GM23338 (cell line): Measurements from ENCODE around the gene SUPT3H. TPM values are rescaled to one million over a fixed set of nuclear protein-coding genes. Genes with fewer than 3 reads are reported as not detected.

Source experiments
- ATAC-seq: fragments of 200-7000 bp; cut with Tn5 transposase; 3 replicates; pipeline ENCODE4 v1.9.1; 2020
- DNase-seq: peaks from one replicate; pipeline ENCODE4 v3.0.0-alpha.2; 2015; ENCODE audit warnings: low spot score
- H2AFZ ChIP-seq: fragments of 200-600 bp; sonication (generic); 2 replicates; pipeline ENCODE4 v1.8.0; 2016; ENCODE audit warnings: antibody characterized with exemption, mild to moderate bottlenecking, moderate library complexity
- H3F3A ChIP-seq: fragments of 200-600 bp; sonication (generic); replicated peaks from 2 replicates; pipeline ENCODE4 v1.8.0; 2017; ENCODE audit warnings: antibody characterized with exemption, mixed run types, low read depth
- H3K27ac ChIP-seq: fragments of 200-600 bp; sonication (generic); 2 replicates; pipeline ENCODE4 v1.6.1; 2016; ENCODE audit warnings: low read depth
- H3K27me3 ChIP-seq: fragments of 200-600 bp; sonication (generic); 2 replicates; pipeline ENCODE4 v1.8.0; 2016; ENCODE audit warnings: mild to moderate bottlenecking, mixed run types, moderate library complexity; ENCODE audit not compliant: insufficient read depth
- H3K36me3 ChIP-seq: fragments of 200-600 bp; sonication (generic); 2 replicates; pipeline ENCODE4 v1.8.0; 2016; ENCODE audit warnings: mild to moderate bottlenecking; ENCODE audit not compliant: insufficient read depth
- H3K4me1 ChIP-seq: fragments of 200-600 bp; sonication (generic); 2 replicates; pipeline ENCODE4 v1.8.0; 2016; ENCODE audit warnings: mild to moderate bottlenecking, moderate library complexity; ENCODE audit not compliant: insufficient read depth
- H3K4me2 ChIP-seq: fragments of 200-600 bp; sonication (generic); 2 replicates; pipeline ENCODE4 v1.7.1; 2017; ENCODE audit warnings: mixed run types
- H3K4me3 ChIP-seq: fragments of 200-600 bp; sonication (generic); 2 replicates; pipeline ENCODE4 v1.6.1; 2016; ENCODE audit warnings: mixed run types
- H3K79me2 ChIP-seq: fragments of 200-600 bp; sonication (generic); replicated peaks from 2 replicates; pipeline ENCODE4 v1.8.0; 2017; ENCODE audit warnings: mild to moderate bottlenecking; ENCODE audit not compliant: insufficient read depth
- H3K9me2 ChIP-seq: fragments of 200-600 bp; sonication (generic); 2 replicates; pipeline ENCODE4 v1.8.0; 2017; ENCODE audit not compliant: insufficient read depth
- H4K20me1 ChIP-seq: fragments of 200-600 bp; sonication (generic); replicated peaks from 2 replicates; pipeline ENCODE4 v1.8.0; 2017; ENCODE audit warnings: mild to moderate bottlenecking; ENCODE audit not compliant: insufficient read depth
- H3K27ac Mint-ChIP-seq: 2 replicates; pipeline ENCODE4 v1.8.0; 2020; ENCODE audit warnings: inconsistent platforms, mild to moderate bottlenecking, moderate library complexity, mixed read lengths
- H3K27me3 Mint-ChIP-seq: 3 replicates; pipeline ENCODE4 v1.8.0; 2022; ENCODE audit warnings: low read depth, mild to moderate bottlenecking, moderate library complexity, mixed read lengths, inconsistent platforms; ENCODE audit not compliant: insufficient read depth, poor library complexity
- H3K36me3 Mint-ChIP-seq: 3 replicates; pipeline ENCODE4 v1.8.0; 2021; ENCODE audit warnings: low read depth, mild to moderate bottlenecking, inconsistent platforms, moderate library complexity, mixed read lengths
- H3K4me1 Mint-ChIP-seq: 3 replicates; pipeline ENCODE4 v1.8.0; 2020; ENCODE audit warnings: mild to moderate bottlenecking, inconsistent platforms, mixed read lengths
- H3K4me3 Mint-ChIP-seq: 3 replicates; pipeline ENCODE4 v1.8.0; 2021; ENCODE audit warnings: moderate library complexity, mild to moderate bottlenecking, inconsistent platforms, mixed read lengths
- H3K9me3 Mint-ChIP-seq: 3 replicates; pipeline ENCODE4 v1.8.0; 2020; ENCODE audit warnings: moderate library complexity, mild to moderate bottlenecking, inconsistent platforms, mixed read lengths
- ETS1 ChIP-seq: IDR thresholded peaks from 2 replicates; pipeline ENCODE4 v1.6.1; 2016; ENCODE audit warnings: antibody characterized with exemption
- EZH2 ChIP-seq: fragments of 200-600 bp; sonication (generic); IDR thresholded peaks from one replicate; pipeline ENCODE4 v1.8.0; 2017; ENCODE audit warnings: antibody characterized with exemption, mild to moderate bottlenecking, low read depth; ENCODE audit not compliant: unreplicated experiment
- EZH2phosphoT487 ChIP-seq: fragments of 200-600 bp; sonication (generic); IDR thresholded peaks from one replicate; pipeline ENCODE4 v1.8.1; 2018; ENCODE audit warnings: antibody characterized with exemption; ENCODE audit not compliant: unreplicated experiment
- JUNB ChIP-seq: IDR thresholded peaks from one replicate; pipeline ENCODE4 v1.6.1; 2016; ENCODE audit warnings: antibody characterized with exemption; ENCODE audit not compliant: unreplicated experiment
- NANOG ChIP-seq: IDR thresholded peaks from 2 replicates; pipeline ENCODE4 v1.6.1; 2016; ENCODE audit warnings: antibody characterized with exemption, borderline replicate concordance
- STAT1 ChIP-seq: IDR thresholded peaks from one replicate; pipeline ENCODE4 v1.6.1; 2016; ENCODE audit warnings: antibody characterized with exemption; ENCODE audit not compliant: unreplicated experiment
- ZNF114 ChIP-seq: fragments of 250-450 bp; sonication (Bioruptor Pico); IDR thresholded peaks from 2 replicates; pipeline ENCODE4 v1.5.0; 2020; ENCODE audit warnings: mild to moderate bottlenecking, moderate library complexity
- ZNF331 ChIP-seq: fragments of 250-450 bp; sonication (Bioruptor Pico); IDR thresholded peaks from 2 replicates; pipeline ENCODE4 v1.5.0; 2020; ENCODE audit warnings: low read depth, mild to moderate bottlenecking, moderate library complexity
- ZNF462 ChIP-seq: fragments of 250-450 bp; sonication (Bioruptor Pico); IDR thresholded peaks from 2 replicates; pipeline ENCODE4 v1.5.0; 2020; ENCODE audit warnings: mild to moderate bottlenecking, moderate library complexity
- polyA plus RNA-seq: library from polyadenylated mRNA; unstranded; fragments of >200 nt; fragmentation: Nextera tagmentation; extraction: Ambion mirVana; gene quantifications from 2 replicates; pipeline ENCODE4 v1.2.1, GENCODE V29; 2016
- total RNA-seq: library from RNA; depleted of rRNA; stranded (reverse); fragments of >200 nt; shearing (Covaris generic); gene quantifications from 2 replicates; pipeline ENCODE4 v1.2.3, GENCODE V29; 2014
- TF ChIP-seq, protein P1 (sequence below), 2 experiments: fragments of 200-600 bp in 1 of 2; sonication (generic) in 1 of 2; conservative IDR thresholded peaks; 2 replicates each; pipeline versions ENCODE4 v1.5.1 to v1.6.1; 2016 to 2017; ENCODE audit warnings: antibody characterized with exemption in 2 of 2, low read depth in 2 of 2, mild to moderate bottlenecking in 2 of 2, moderate library complexity in 1 of 2

The SUPT3H gene
- total and polyA plus RNA-seq, 2 experiments from 2014 or later = 11.4 to 30.1 TPM

DNA sequence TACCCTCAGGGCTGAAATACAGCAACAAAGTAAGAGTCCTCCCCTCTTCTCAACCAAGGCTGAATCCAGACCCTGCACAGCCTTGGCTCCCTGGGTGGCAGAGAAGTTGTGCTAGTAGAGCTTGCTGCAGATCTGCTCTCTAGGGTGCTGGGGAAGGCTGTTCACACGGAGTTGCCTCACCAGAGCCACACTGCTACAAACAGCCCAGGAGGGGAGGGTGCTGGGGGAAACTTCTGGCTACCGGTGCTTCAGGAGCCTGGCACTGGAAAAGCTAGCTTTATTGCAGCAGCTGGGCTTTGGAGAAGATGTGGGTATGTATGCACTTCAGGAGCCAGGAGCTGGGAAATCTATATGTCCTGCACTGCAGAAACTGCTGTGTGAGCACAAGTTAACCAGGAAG, 37.6 kb upstream of the SUPT3H start (continued):
- TF ChIP-seq, protein P1, sequence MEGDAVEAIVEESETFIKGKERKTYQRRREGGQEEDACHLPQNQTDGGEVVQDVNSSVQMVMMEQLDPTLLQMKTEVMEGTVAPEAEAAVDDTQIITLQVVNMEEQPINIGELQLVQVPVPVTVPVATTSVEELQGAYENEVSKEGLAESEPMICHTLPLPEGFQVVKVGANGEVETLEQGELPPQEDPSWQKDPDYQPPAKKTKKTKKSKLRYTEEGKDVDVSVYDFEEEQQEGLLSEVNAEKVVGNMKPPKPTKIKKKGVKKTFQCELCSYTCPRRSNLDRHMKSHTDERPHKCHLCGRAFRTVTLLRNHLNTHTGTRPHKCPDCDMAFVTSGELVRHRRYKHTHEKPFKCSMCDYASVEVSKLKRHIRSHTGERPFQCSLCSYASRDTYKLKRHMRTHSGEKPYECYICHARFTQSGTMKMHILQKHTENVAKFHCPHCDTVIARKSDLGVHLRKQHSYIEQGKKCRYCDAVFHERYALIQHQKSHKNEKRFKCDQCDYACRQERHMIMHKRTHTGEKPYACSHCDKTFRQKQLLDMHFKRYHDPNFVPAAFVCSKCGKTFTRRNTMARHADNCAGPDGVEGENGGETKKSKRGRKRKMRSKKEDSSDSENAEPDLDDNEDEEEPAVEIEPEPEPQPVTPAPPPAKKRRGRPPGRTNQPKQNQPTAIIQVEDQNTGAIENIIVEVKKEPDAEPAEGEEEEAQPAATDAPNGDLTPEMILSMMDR (conservative IDR thresholded peaks at IDR 0.05; ENCODE audit: low read depth in 2 of 2) = no peak
- TF ChIP-seq ETS1 (no peak), NANOG (no peak), JUNB (no peak), ZNF462 (CRISPR knock-in tag) (no peak)

DNA sequence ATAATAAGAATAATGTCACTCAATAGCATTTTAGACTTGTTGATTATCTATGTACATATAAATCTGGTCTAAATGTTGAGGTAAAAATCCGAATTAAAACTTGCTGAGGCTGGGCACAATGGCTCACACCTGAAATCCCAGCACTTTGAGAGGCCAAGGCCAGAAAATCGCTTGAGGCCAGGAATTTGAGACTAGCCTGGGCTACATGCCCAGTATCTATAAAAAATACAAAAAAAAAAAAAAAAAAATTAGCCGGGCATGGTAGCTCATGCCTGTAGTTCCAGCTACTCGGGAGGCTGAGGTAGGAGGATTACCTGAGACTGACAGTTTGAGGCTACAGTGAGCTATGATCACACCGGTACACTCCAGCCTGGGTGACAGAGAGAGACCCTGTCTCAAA, 34.2 kb upstream of the SUPT3H start:
- no peak overlapping the region for H3K27ac ChIP-seq
- Mint-ChIP-seq H3K27ac (no peak overlapping the region), H3K27me3 (peaks cover 3% of the 10 kb centered on the region), H3K9me3 (no peaks in the 10 kb centered on the region), H3K4me1 (no peaks in the 10 kb centered on the region), H3K4me3 (no peak overlapping the region), H3K36me3 (no peaks in the 10 kb centered on the region)
- no peak for ATAC-seq
- no peaks in the 10 kb centered on the region for H3K36me3 ChIP-seq
- no peaks in the 10 kb centered on the region for H3K4me1 ChIP-seq
- H3K4me3 ChIP-seq = no peak overlapping the region
- H3K79me2 ChIP-seq = no peaks in the 10 kb centered on the region
- H2AFZ ChIP-seq = no peak overlapping the region
- no peak for DNase-seq
- H3K4me2 ChIP-seq = no peak overlapping the region
- H3K9me2 ChIP-seq = 0 out of 2 replicates have a peak, but pooled peaks cover 3% of the 10 kb centered on the region
- H3F3A ChIP-seq = no peaks in the 10 kb centered on the region
- no peaks in the 10 kb centered on the region for H4K20me1 ChIP-seq
- TF ChIP-seq ZNF114 (CRISPR knock-in tag) (no peak), EZH2 (no peak), JUNB (no peak), STAT1 (no peak), NANOG (no peak), EZH2phosphoT487 (no peak), ZNF331 (CRISPR knock-in tag) (no peak)
- TF ChIP-seq, protein P1 (conservative IDR thresholded peaks at IDR 0.05; ENCODE audit: low read depth in 2 of 2) = no peak
- H3K27me3 ChIP-seq = peaks cover 19% of the 10 kb centered on the region
